ENCODE data around the gene CIB4.
"Not testable (repeated sequence)": the region's sequence is repeated elsewhere in the genome, so short reads cannot be mapped to it uniquely, and the experiment has no call there.

Gene CIB4

DNA sequence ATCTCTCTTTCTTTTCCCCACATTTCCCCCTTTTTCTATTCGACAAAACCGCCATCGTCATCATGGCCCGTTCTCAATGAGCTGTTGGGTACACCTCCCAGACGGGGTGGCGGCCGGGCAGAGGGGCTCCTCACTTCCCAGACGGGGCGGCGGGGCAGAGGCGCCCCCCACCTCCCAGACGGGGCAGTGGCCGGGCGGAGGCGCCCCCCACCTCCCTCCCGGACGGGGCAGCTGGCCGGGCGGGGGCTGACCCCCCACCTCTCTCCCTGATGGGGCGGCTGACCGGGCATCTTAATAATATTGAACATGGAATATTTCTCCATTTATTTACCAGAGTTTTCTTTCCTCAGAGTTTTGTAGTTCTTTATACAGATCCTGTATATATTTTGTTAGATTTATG, 24.1 kb upstream of the CIB4 start:
- H3K79me1 ChIP-seq (ENCODE audit: low read length); H3K36me3 ChIP-seq (ENCODE audit: control insufficient read depth, insufficient read depth, low read length); H3K56ac ChIP-seq (ENCODE audit: low read length); H2BK120ac ChIP-seq (ENCODE audit: low read depth, low read length); H3K27ac ChIP-seq (ENCODE audit: low read depth, low read length); H4K5ac ChIP-seq (ENCODE audit: low read length); H3K4me1 ChIP-seq (ENCODE audit: control insufficient read depth, low read depth, low read length); H2AK5ac ChIP-seq (ENCODE audit: low read length); DNase-seq; H2BK5ac ChIP-seq (ENCODE audit: low read length); H3K23ac ChIP-seq (ENCODE audit: low read length); H3K4me2 ChIP-seq (ENCODE audit: low read length); H4K8ac ChIP-seq (ENCODE audit: low read depth, low read length); H3K4me3 ChIP-seq (ENCODE audit: low read length); H3K18ac ChIP-seq (ENCODE audit: low read length); H3K9ac ChIP-seq (ENCODE audit: low read length); H2BK15ac ChIP-seq (replicated peaks; ENCODE audit: low read depth); H3K27me3 ChIP-seq (ENCODE audit: insufficient read depth, low read length, poor library complexity); H3K79me2 ChIP-seq (ENCODE audit: control insufficient read depth, insufficient read depth, low read length); H3K4ac ChIP-seq (ENCODE audit: low read depth, low read length): not testable (repeated sequence)
- WGBS (ENCODE audit: extremely low coverage, insufficient coverage, low lambda C conversion rate) = no CpG with 5 or more reads among the region's 21 CpGs

DNA sequence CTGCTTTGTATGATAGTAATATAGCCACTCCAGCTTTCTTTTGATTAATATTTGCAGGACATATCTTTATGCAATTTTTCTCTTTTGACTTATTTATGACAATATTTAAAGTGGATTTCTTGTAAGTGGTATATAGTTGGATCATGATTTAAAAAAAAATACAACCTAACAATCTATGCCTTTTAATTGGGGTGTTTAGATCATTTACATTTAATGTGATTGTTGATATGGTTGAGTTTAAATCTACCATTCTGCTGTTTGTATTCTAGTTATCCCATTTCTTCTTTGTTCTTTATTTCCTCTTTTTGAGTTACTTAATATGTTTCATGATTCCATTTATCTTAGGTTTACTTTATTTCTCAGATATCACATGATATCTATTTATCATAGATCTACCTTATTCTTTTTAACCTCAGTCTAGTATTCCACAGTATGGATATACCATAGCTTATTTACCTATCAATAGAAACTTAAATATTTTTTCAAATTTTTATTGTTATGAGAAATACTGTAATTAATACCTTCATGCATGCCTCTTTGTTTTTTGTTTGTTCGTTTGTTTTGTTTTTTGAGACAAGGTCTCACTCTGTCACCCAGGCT, 19.3 kb upstream of the CIB4 start:
- Histone ChIP-seq H3K4me1 (ENCODE audit: control insufficient read depth, low read depth, low read length) (peaks cover under 1% of the 10 kb centered on the region), H3K27me3 (ENCODE audit: insufficient read depth, low read length, poor library complexity) (no peaks in the 10 kb centered on the region), H2BK5ac (ENCODE audit: low read length) (no peak overlapping the region), H3K36me3 (ENCODE audit: control insufficient read depth, insufficient read depth, low read length) (no peaks in the 10 kb centered on the region), H3K79me2 (ENCODE audit: control insufficient read depth, insufficient read depth, low read length) (no peaks in the 10 kb centered on the region), H4K5ac (ENCODE audit: low read length) (no peak overlapping the region), H3K4ac (ENCODE audit: low read depth, low read length) (no peak overlapping the region), H2BK120ac (ENCODE audit: low read depth, low read length) (no peak overlapping the region), H3K27ac (ENCODE audit: low read depth, low read length) (no peak overlapping the region), H4K8ac (ENCODE audit: low read depth, low read length) (no peak overlapping the region), H3K18ac (ENCODE audit: low read length) (no peak overlapping the region), H2BK15ac (replicated peaks; ENCODE audit: low read depth) (no peak overlapping the region), H3K56ac (ENCODE audit: low read length) (no peak overlapping the region), H3K4me2 (ENCODE audit: low read length) (no peak overlapping the region), H2AK5ac (ENCODE audit: low read length) (no peak overlapping the region), H3K79me1 (ENCODE audit: low read length) (no peaks in the 10 kb centered on the region), H3K4me3 (ENCODE audit: low read length) (no peak overlapping the region), H3K9ac (ENCODE audit: low read length) (no peak overlapping the region), H3K23ac (ENCODE audit: low read length) (no peak overlapping the region)
- WGBS (ENCODE audit: extremely low coverage, insufficient coverage, low lambda C conversion rate) = no CpG with 5 or more reads among the region's 1 CpG
- DNase-seq = no peak

DNA sequence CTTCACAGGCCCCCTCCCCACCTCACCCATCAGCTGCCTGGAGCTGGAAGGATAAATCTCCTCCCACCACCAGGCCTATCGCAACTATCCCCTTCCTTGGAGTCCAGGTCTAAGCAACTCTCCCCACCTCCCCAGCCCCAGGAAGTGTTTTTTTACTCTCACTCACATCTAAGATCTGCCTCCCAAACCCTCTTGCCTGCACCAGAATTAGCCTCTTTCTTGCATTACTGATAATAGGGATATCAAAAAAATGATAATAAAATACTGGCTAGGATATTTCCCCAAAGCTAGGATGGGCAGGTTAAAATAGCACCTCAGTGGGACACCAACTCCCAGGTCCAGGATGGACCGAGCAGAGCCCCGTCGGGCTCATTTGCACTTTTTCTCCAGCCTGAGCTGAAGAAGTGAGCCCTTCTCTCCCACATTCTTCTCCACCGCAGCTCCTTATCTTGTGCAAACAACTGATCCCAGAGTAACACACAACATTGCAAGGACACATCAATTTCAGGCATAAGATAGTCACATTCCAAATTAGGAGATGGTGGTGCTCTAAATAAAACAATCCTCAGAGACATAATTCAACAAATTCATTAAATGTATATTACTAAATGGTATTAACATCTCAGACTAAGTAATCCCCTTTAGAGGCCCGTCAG, 17.7 kb upstream of the CIB4 start:
- Histone ChIP-seq H2BK5ac (ENCODE audit: low read length) (no peak overlapping the region), H3K9ac (ENCODE audit: low read length) (no peak overlapping the region), H3K4me3 (ENCODE audit: low read length) (no peak overlapping the region), H3K18ac (ENCODE audit: low read length) (no peak overlapping the region), H2AK5ac (ENCODE audit: low read length) (no peak overlapping the region), H3K27ac (ENCODE audit: low read depth, low read length) (no peak overlapping the region), H4K5ac (ENCODE audit: low read length) (no peak overlapping the region), H3K79me2 (ENCODE audit: control insufficient read depth, insufficient read depth, low read length) (no peaks in the 10 kb centered on the region), H3K79me1 (ENCODE audit: low read length) (no peaks in the 10 kb centered on the region), H3K4me1 (ENCODE audit: control insufficient read depth, low read depth, low read length) (peaks cover 2% of the 10 kb centered on the region), H4K8ac (ENCODE audit: low read depth, low read length) (no peak overlapping the region), H3K4ac (ENCODE audit: low read depth, low read length) (no peak overlapping the region), H2BK15ac (replicated peaks; ENCODE audit: low read depth) (no peak overlapping the region), H2BK120ac (ENCODE audit: low read depth, low read length) (no peak overlapping the region), H3K36me3 (ENCODE audit: control insufficient read depth, insufficient read depth, low read length) (no peaks in the 10 kb centered on the region), H3K56ac (ENCODE audit: low read length) (no peak overlapping the region), H3K27me3 (ENCODE audit: insufficient read depth, low read length, poor library complexity) (no peaks in the 10 kb centered on the region), H3K23ac (ENCODE audit: low read length) (no peak overlapping the region), H3K4me2 (ENCODE audit: low read length) (no peak overlapping the region)
- whole genome bisulfite sequencing (ENCODE audit: extremely low coverage, insufficient coverage, low lambda C conversion rate) = no CpG with 5 or more reads among the region's 6 CpGs
- DNase-seq = no peak

GRCh38 chr2:26657265-26657664, 16.1 kb upstream of the CIB4 start:
- Histone ChIP-seq H4K5ac (ENCODE audit: low read length) (no peak overlapping the region), H2AK5ac (ENCODE audit: low read length) (no peak overlapping the region), H3K56ac (ENCODE audit: low read length) (no peak overlapping the region), H3K79me2 (ENCODE audit: control insufficient read depth, insufficient read depth, low read length) (no peaks in the 10 kb centered on the region), H3K79me1 (ENCODE audit: low read length) (no peaks in the 10 kb centered on the region), H4K8ac (ENCODE audit: low read depth, low read length) (no peak overlapping the region), H3K4ac (ENCODE audit: low read depth, low read length) (no peak overlapping the region), H3K18ac (ENCODE audit: low read length) (no peak overlapping the region), H2BK15ac (replicated peaks; ENCODE audit: low read depth) (no peak overlapping the region), H3K4me1 (ENCODE audit: control insufficient read depth, low read depth, low read length) (peaks cover 2% of the 10 kb centered on the region), H3K9ac (ENCODE audit: low read length) (no peak overlapping the region), H3K4me3 (ENCODE audit: low read length) (no peak overlapping the region), H2BK120ac (ENCODE audit: low read depth, low read length) (no peak overlapping the region), H3K27ac (ENCODE audit: low read depth, low read length) (no peak overlapping the region), H3K23ac (ENCODE audit: low read length) (no peak overlapping the region), H3K4me2 (ENCODE audit: low read length) (no peak overlapping the region), H3K36me3 (ENCODE audit: control insufficient read depth, insufficient read depth, low read length) (no peaks in the 10 kb centered on the region), H2BK5ac (ENCODE audit: low read length) (no peak overlapping the region), H3K27me3 (ENCODE audit: insufficient read depth, low read length, poor library complexity) (no peaks in the 10 kb centered on the region)
- WGBS (ENCODE audit: extremely low coverage, insufficient coverage, low lambda C conversion rate) = no CpG with 5 or more reads among the region's 4 CpGs
- no peak for DNase-seq

- Histone ChIP-seq H3K56ac (ENCODE audit: low read length) (no peak overlapping the region), H2AK5ac (ENCODE audit: low read length) (no peak overlapping the region), H3K36me3 (ENCODE audit: control insufficient read depth, insufficient read depth, low read length) (no peaks in the 10 kb centered on the region), H4K5ac (ENCODE audit: low read length) (no peak overlapping the region), H3K79me1 (ENCODE audit: low read length) (no peaks in the 10 kb centered on the region), H3K79me2 (ENCODE audit: control insufficient read depth, insufficient read depth, low read length) (no peaks in the 10 kb centered on the region), H3K9ac (ENCODE audit: low read length) (no peak overlapping the region), H2BK120ac (ENCODE audit: low read depth, low read length) (peak overlapping the region; percentile 40), H3K4me1 (ENCODE audit: control insufficient read depth, low read depth, low read length) (peaks cover 2% of the 10 kb centered on the region), H3K23ac (ENCODE audit: low read length) (no peak overlapping the region), H3K27ac (ENCODE audit: low read depth, low read length) (peak overlapping the region; percentile 79), H3K4me2 (ENCODE audit: low read length) (no peak overlapping the region), H3K4ac (ENCODE audit: low read depth, low read length) (no peak overlapping the region), H3K18ac (ENCODE audit: low read length) (peak overlapping the region; percentile 20), H2BK5ac (ENCODE audit: low read length) (no peak overlapping the region), H3K27me3 (ENCODE audit: insufficient read depth, low read length, poor library complexity) (no peaks in the 10 kb centered on the region), H2BK15ac (replicated peaks; ENCODE audit: low read depth) (no peak overlapping the region), H3K4me3 (ENCODE audit: low read length) (no peak overlapping the region), H4K8ac (ENCODE audit: low read depth, low read length) (no peak overlapping the region)
- peak; percentile 67 for DNase-seq
- no CpG with 5 or more reads among the region's 9 CpGs for WGBS (ENCODE audit: extremely low coverage, insufficient coverage, low lambda C conversion rate)
Measured at GRCh38 chr2:26655611-26656195, 14.5 kb upstream of the CIB4 start.

Data from mesendoderm (in vitro differentiated cells).